Measurements from ENCODE around the gene TRIM69. TPM values are rescaled to one million over a fixed set of nuclear protein-coding genes. Genes with fewer than 3 reads are reported as not detected.

TRIM69 gene
- total and polyA plus RNA-seq, 2 of the 4 experiments (the other 2 are of a cell fraction), result 5.3 to 7.7 TPM

DNA sequence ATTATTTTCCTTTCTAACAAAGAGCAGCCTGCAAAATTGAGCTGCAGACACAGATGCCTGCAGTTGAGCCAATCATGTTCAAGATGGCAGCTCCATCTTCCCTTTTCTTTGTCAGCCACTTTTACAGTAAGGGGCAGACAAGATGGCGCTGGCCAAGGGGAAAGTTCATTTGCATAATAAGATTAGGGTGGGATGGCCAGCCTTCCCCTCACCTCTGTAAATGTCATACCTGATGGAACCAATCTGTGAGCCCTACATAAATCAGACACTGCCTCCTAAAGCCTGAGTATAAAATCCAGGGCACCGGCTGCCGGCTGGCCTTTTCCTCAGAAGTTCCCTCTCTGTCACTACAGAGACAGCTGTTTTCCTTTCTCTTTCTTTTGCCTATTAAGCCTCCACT lies 41.0 kb upstream of the TRIM69 start:
- Histone ChIP-seq H3K27me3 (ENCODE audit: control insufficient read depth, insufficient read depth, low read length) (peaks cover 9% of the 10 kb centered on the region), H3K23ac (ENCODE audit: low read depth, low read length) (no peak overlapping the region), H4K8ac (ENCODE audit: low read depth in 2 of 2, low read length in 2 of 2) (no peak overlapping the region), H3K4ac (ENCODE audit: low read depth, low read length) (no peak overlapping the region), H4K20me1 (ENCODE audit: insufficient read depth, low read length) (no peaks in the 10 kb centered on the region), H4K5ac (ENCODE audit: low read depth, low read length) (no peak overlapping the region), H3K79me1 (ENCODE audit: low read depth in 1 of 2, low read length in 2 of 2) (no peaks in the 10 kb centered on the region), H3K9me1 (ENCODE audit: insufficient read depth, low read length) (no peaks in the 10 kb centered on the region), H3K4me3 (ENCODE audit: insufficient read depth, low read depth, low read length) (no peak overlapping the region), H2BK120ac (ENCODE audit: low read depth, low read length) (no peak overlapping the region), H3K9ac (ENCODE audit: low read depth, low read length) (no peak overlapping the region), H3K9me3 (ENCODE audit: control insufficient read depth, insufficient read depth, low read length) (no peaks in the 10 kb centered on the region), H3K4me1 (ENCODE audit: control insufficient read depth, insufficient read depth, low read length) (no peaks in the 10 kb centered on the region), H3K36me3 (ENCODE audit: control insufficient read depth, insufficient read depth, low read length) (no peaks in the 10 kb centered on the region), H3K27ac (ENCODE audit: insufficient read depth, low read length) (no peak overlapping the region), H2AFZ (replicated peaks; ENCODE audit: low read length, poor library complexity) (no peak overlapping the region), H3K18ac (ENCODE audit: low read depth, low read length) (no peak overlapping the region), H2AK5ac (ENCODE audit: low read depth, low read length) (no peak overlapping the region), H2BK15ac (ENCODE audit: low read depth, low read length) (no peak overlapping the region), H3K56ac (ENCODE audit: extremely low read depth, insufficient read depth, low read length) (no peak overlapping the region), H3K14ac (replicated peaks; ENCODE audit: low read depth, low read length) (no peak overlapping the region), H3K4me2 (ENCODE audit: low read depth, low read length) (0 out of 2 replicates have a peak overlapping the region, but pooled peaks have one; percentile 46), H2BK20ac (ENCODE audit: low read depth, low read length) (no peak overlapping the region), H2BK5ac (ENCODE audit: low read depth, low read length, poor library complexity, severe bottlenecking) (no peak overlapping the region), H4K91ac (ENCODE audit: insufficient read depth, low read depth, low read length) (no peak overlapping the region), H2AK9ac (replicated peaks; ENCODE audit: low read depth, low read length, poor library complexity) (no peak overlapping the region)
- ChIA-PET POLR2A (ENCODE audit: unreplicated experiment) (interaction anchor here (0.6 kb wide), 1 partner anchor 8 kb away, joined by 5 read pairs; no protein-coding TSS in a partner anchor), CTCF (no interaction called here)
- TF ChIP-seq BHLHE40 (IDR thresholded peaks at IDR 0.05; ENCODE audit: low read depth, low read length) (no peak), MXI1 (IDR thresholded peaks at IDR 0.05; ENCODE audit: borderline replicate concordance, low read depth, low read length) (no peak), FOS (IDR thresholded peaks at IDR 0.05; ENCODE audit: low read depth, low read length) (no peak), POLR2A (IDR thresholded peaks at IDR 0.05; ENCODE audit: low read depth, low read length) (no peak), NFE2L2 (IDR thresholded peaks at IDR 0.05; ENCODE audit: low read depth, low read length) (no peak), CHD1 (IDR thresholded peaks at IDR 0.05; ENCODE audit: low read depth, low read length) (no peak), RAD21 (IDR thresholded peaks at IDR 0.05; ENCODE audit: low read length) (no peak), MAFK (IDR thresholded peaks at IDR 0.05; ENCODE audit: low read depth, low read length) (no peak), RFX5 (IDR thresholded peaks at IDR 0.05; ENCODE audit: low read depth, low read length) (no peak), MAZ (IDR thresholded peaks at IDR 0.05; ENCODE audit: borderline replicate concordance, low read depth, low read length) (no peak)
- TF ChIP-seq, protein P1, sequence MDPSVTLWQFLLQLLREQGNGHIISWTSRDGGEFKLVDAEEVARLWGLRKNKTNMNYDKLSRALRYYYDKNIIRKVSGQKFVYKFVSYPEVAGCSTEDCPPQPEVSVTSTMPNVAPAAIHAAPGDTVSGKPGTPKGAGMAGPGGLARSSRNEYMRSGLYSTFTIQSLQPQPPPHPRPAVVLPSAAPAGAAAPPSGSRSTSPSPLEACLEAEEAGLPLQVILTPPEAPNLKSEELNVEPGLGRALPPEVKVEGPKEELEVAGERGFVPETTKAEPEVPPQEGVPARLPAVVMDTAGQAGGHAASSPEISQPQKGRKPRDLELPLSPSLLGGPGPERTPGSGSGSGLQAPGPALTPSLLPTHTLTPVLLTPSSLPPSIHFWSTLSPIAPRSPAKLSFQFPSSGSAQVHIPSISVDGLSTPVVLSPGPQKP (IDR thresholded peaks at IDR 0.05; ENCODE audit: borderline replicate concordance, low read depth, low read length), result no peak
- TF ChIP-seq, protein P2, sequence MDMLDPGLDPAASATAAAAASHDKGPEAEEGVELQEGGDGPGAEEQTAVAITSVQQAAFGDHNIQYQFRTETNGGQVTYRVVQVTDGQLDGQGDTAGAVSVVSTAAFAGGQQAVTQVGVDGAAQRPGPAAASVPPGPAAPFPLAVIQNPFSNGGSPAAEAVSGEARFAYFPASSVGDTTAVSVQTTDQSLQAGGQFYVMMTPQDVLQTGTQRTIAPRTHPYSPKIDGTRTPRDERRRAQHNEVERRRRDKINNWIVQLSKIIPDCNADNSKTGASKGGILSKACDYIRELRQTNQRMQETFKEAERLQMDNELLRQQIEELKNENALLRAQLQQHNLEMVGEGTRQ (IDR thresholded peaks at IDR 0.05; ENCODE audit: low read depth, low read length), result no peak
- 21% methylated on average over 2 of the region's 3 CpGs; no CpG with 5 or more reads in 1 of the 2 experiments for WGBS, 2 experiments (ENCODE audit: extremely low coverage in 2 of 2, insufficient read length in 1 of 2)
- in situ Hi-C loops (cut with MboI; ENCODE audit: low sequenced_read_pairs), result no loop called here
- DNase-seq (no peak), ATAC-seq (ENCODE audit: low read depth) (no peak; the same call in 1 of the 2 replicates)
- intact Hi-C loops (cut with micrococcal nuclease), result no loop called here
- dilution Hi-C loops (cut with HindIII; ENCODE audit: low sequenced_read_pairs, unreplicated experiment), result no loop called here
- no TSS peak for BruUV-seq (replicated peaks)

Data from IMR-90 (cell line).